SU-DHL-6 (cell line): ENCODE measurements around the gene HGS.

Experiments used
- EZH2phosphoT487 ChIP-seq: fragments of 200-600 bp; sonication (generic), shearing (Covaris generic); conservative IDR thresholded peaks from 2 replicates; pipeline ENCODE4 v1.6.1; 2018; ENCODE audit warnings: mild to moderate bottlenecking, antibody characterized with exemption, low read length, moderate library complexity, mixed read lengths
- TF ChIP-seq, protein P1 (sequence below): fragments of 200-600 bp; sonication (generic); IDR thresholded peaks from one replicate; pipeline ENCODE4 v1.5.1; 2017; ENCODE audit warnings: antibody characterized with exemption, mild to moderate bottlenecking, low read length, moderate library complexity; ENCODE audit not compliant: insufficient read depth, poor library complexity, severe bottlenecking

DNA sequence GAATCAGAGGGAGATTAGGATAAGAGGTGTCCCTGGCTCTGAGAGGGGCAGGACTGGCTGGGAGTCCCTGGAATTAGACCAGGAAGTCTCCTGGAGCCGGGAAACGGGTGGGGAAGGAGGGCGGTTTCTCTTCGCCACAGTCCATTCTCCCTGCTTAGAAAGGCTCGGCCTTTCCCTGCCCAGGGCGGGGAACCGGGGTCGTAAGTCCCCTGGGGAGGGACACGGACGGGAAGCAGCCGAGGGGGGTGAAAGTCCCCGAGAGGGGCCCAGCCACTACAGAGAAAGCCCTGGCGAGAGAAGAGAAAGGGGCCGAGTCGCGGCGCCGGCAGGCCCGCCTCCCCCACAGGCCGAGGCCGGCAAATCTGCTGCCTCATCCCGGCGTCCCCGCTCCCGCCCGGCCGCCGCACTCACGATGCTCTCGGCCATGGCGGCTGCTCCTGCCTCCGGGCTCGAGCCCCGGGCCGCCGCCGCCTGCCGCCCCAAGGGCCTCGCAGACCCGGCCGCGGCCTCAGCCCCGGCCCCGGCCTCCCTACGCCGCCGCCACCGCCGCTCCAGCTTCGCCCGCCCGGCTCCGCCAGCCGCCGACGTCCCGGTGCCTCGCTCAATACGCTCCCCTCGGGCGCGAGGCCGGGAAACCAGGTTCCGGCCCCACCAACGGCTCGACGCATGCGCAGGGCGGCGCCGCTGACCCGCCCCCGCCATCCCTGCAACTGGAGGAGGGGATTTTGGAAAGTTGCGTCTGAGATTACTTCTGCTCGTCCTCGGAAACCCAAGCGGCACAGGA, 47.1 kb upstream of the HGS start, which contains the start of the genes NPLOC4 and TSPAN10:
- TF ChIP-seq, protein P1, sequence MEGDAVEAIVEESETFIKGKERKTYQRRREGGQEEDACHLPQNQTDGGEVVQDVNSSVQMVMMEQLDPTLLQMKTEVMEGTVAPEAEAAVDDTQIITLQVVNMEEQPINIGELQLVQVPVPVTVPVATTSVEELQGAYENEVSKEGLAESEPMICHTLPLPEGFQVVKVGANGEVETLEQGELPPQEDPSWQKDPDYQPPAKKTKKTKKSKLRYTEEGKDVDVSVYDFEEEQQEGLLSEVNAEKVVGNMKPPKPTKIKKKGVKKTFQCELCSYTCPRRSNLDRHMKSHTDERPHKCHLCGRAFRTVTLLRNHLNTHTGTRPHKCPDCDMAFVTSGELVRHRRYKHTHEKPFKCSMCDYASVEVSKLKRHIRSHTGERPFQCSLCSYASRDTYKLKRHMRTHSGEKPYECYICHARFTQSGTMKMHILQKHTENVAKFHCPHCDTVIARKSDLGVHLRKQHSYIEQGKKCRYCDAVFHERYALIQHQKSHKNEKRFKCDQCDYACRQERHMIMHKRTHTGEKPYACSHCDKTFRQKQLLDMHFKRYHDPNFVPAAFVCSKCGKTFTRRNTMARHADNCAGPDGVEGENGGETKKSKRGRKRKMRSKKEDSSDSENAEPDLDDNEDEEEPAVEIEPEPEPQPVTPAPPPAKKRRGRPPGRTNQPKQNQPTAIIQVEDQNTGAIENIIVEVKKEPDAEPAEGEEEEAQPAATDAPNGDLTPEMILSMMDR: no peak
- no peak for TF ChIP-seq EZH2phosphoT487
